Activated T-cell treated with anti-CD3 and anti-CD28 coated beads, Interleukin-2, amount 50 U/mL, for 4 hours (primary cell): ENCODE measurements around the gene ECPAS. TPM values are rescaled to one million over a fixed set of nuclear protein-coding genes. Genes with fewer than 3 reads are reported as not detected.
"Not testable (repeated sequence)": the region's sequence is repeated elsewhere in the genome, so short reads cannot be mapped to it uniquely, and the experiment has no call there.

ENCODE experiments used
- ATAC-seq, 2 donors: fragments of 200-7000 bp; cut with Tn5 transposase; one replicate each; pipeline ENCODE4 v1.10.0; 2021
- DNase-seq: peaks from one replicate; pipeline ENCODE4 v3.0.0-alpha.2; 2020
- H3K27me3 Mint-ChIP-seq: one replicate; pipeline ENCODE4 v1.8.0; 2021; ENCODE audit warnings: low read depth, mixed read lengths
- H3K36me3 Mint-ChIP-seq: one replicate; pipeline ENCODE4 v1.8.0; 2022; ENCODE audit warnings: mixed read lengths; ENCODE audit not compliant: insufficient read depth
- H3K4me1 Mint-ChIP-seq: one replicate; pipeline ENCODE4 v1.8.0; 2021; ENCODE audit warnings: low read depth, mixed read lengths
- H3K4me3 Mint-ChIP-seq: one replicate; pipeline ENCODE4 v1.8.0; 2021; ENCODE audit warnings: mild to moderate bottlenecking, moderate library complexity, mixed read lengths
- H3K9me3 Mint-ChIP-seq: one replicate; pipeline ENCODE4 v1.8.0; 2021; ENCODE audit warnings: mixed read lengths
- total RNA-seq, 3 donors: library from RNA; stranded (reverse); gene quantifications; one replicate each; pipeline ENCODE4 v1.2.1, GENCODE V29; 2021

ECPAS gene
- 10 to 100 TPM; 95.1 to 98.4 (median 97.9) TPM for total RNA-seq

- Mint-ChIP-seq H3K36me3 (peaks cover 9% of the 10 kb centered on the region), H3K27me3 (peaks cover under 1% of the 10 kb centered on the region), H3K4me3 (peak within 1 kb of the TSS; percentile 85), H3K4me1 (peaks cover 34% of the 10 kb centered on the region), H3K9me3 (no peaks in the 10 kb centered on the region)
- peak; percentile 61 for DNase-seq
- ATAC-seq = peak; percentile 68 to 73
Observed at GRCh38 chr9:111483858-111484571, at the start of gene ECPAS. TSS of gene ECPAS (minus strand) at chr9:111484383. CDS start at chr9:111472918, 11,465 bp downstream.

- H3K4me1 Mint-ChIP-seq = no peaks in the 10 kb centered on the region
- ATAC-seq = no peak
- no peak for DNase-seq
- no peak overlapping the region for H3K4me3 Mint-ChIP-seq
- H3K9me3 Mint-ChIP-seq = peaks cover 18% of the 10 kb centered on the region
- no peaks in the 10 kb centered on the region for H3K27me3 Mint-ChIP-seq
- H3K36me3 Mint-ChIP-seq = peaks cover 40% of the 10 kb centered on the region
Observed at GRCh38 chr9:111533099-111533790, 49.1 kb upstream of the ECPAS start.

- ATAC-seq (no peak), DNase-seq (no peak)
- Mint-ChIP-seq H3K4me3 (no peak overlapping the region), H3K36me3 (peaks cover 40% of the 10 kb centered on the region), H3K9me3 (peaks cover 15% of the 10 kb centered on the region), H3K4me1 (peaks cover 6% of the 10 kb centered on the region), H3K27me3 (no peaks in the 10 kb centered on the region)
Observed at GRCh38 chr9:111531716-111532115, 47.5 kb upstream of the ECPAS start.

- Mint-ChIP-seq H3K4me3 (no peak overlapping the region), H3K36me3 (peaks cover 38% of the 10 kb centered on the region), H3K9me3 (peaks cover 10% of the 10 kb centered on the region), H3K4me1 (peaks cover 20% of the 10 kb centered on the region), H3K27me3 (no peaks in the 10 kb centered on the region)
- DNase-seq (no peak), ATAC-seq (no peak)
Observed at GRCh38 chr9:111529787-111530186, 45.6 kb upstream of the ECPAS start.

GRCh38 chr9:111527347-111527746 is 43.2 kb upstream of the ECPAS start:
- Mint-ChIP-seq H3K9me3 (no peaks in the 10 kb centered on the region), H3K4me1 (peaks cover 28% of the 10 kb centered on the region)
- peak in 1 of 2 donors; percentile 13 for ATAC-seq

GRCh38 chr9:111525056-111525977 is 41.1 kb upstream of the ECPAS start, which contains the start of gene ZNF483:
TSS of gene ZNF483 (plus strand) at chr9:111525179. CDS start at chr9:111527396, 2,217 bp downstream.
- peak within 1 kb of the TSS; percentile 94 for H3K4me3 Mint-ChIP-seq
- DNase-seq (peak; percentile 69), ATAC-seq (peak; percentile 74 to 75)
- H3K4me1 Mint-ChIP-seq = peaks cover 28% of the 10 kb centered on the region
- no peaks in the 10 kb centered on the region for H3K9me3 Mint-ChIP-seq
- peaks cover 7% of the 10 kb centered on the region for H3K27me3 Mint-ChIP-seq
- peaks cover 15% of the 10 kb centered on the region for H3K36me3 Mint-ChIP-seq

More at GRCh38 chr9:111527347-111527746, 43.2 kb upstream of the ECPAS start:
- no peak for DNase-seq
- Mint-ChIP-seq H3K27me3 (peaks cover 3% of the 10 kb centered on the region), H3K4me3 (no peak overlapping the region), H3K36me3 (peaks cover 19% of the 10 kb centered on the region)

- DNase-seq = no peak
- Mint-ChIP-seq H3K9me3 (no peaks in the 10 kb centered on the region), H3K4me1 (peaks cover 28% of the 10 kb centered on the region), H3K36me3 (peaks cover 15% of the 10 kb centered on the region), H3K27me3 (peaks cover 7% of the 10 kb centered on the region), H3K4me3 (peak overlapping the region; percentile 94)
- no peak for ATAC-seq
Observed at GRCh38 chr9:111524731-111525055, 40.5 kb upstream of the ECPAS start.

- no peak for ATAC-seq
- no peaks in the 10 kb centered on the region for H3K4me1 Mint-ChIP-seq
- H3K27me3 Mint-ChIP-seq = peaks cover 4% of the 10 kb centered on the region
- H3K9me3 Mint-ChIP-seq = peaks cover 9% of the 10 kb centered on the region
- H3K36me3 Mint-ChIP-seq = no peaks in the 10 kb centered on the region
- H3K4me3 Mint-ChIP-seq = no peak overlapping the region
- DNase-seq = no peak
Observed at GRCh38 chr9:111516061-111516465, 31.9 kb upstream of the ECPAS start.

- DNase-seq (no peak), ATAC-seq (peak in 1 of 2 donors; percentile 32)
- no peak overlapping the region for H3K4me3 Mint-ChIP-seq
- no peaks in the 10 kb centered on the region for H3K4me1 Mint-ChIP-seq
- no peaks in the 10 kb centered on the region for H3K27me3 Mint-ChIP-seq
- H3K9me3 Mint-ChIP-seq = peaks cover 13% of the 10 kb centered on the region
- H3K36me3 Mint-ChIP-seq = no peaks in the 10 kb centered on the region
Observed at GRCh38 chr9:111514967-111515366, 30.8 kb upstream of the ECPAS start.

GRCh38 chr9:111511581-111511980 is 27.4 kb upstream of the ECPAS start:
- H3K4me3 Mint-ChIP-seq, DNase-seq, ATAC-seq, H3K27me3 Mint-ChIP-seq, H3K4me1 Mint-ChIP-seq, H3K36me3 Mint-ChIP-seq: not testable (repeated sequence)
- peaks cover 13% of the 10 kb centered on the region for H3K9me3 Mint-ChIP-seq

GRCh38 chr9:111502506-111502905 is 18.3 kb upstream of the ECPAS start:
- no peaks in the 10 kb centered on the region for H3K36me3 Mint-ChIP-seq
- no peak overlapping the region for H3K4me3 Mint-ChIP-seq
- no peak for ATAC-seq

GRCh38 chr9:111501648-111502047 is 17.5 kb upstream of the ECPAS start:
- ATAC-seq = no peak
- H3K9me3 Mint-ChIP-seq = no peaks in the 10 kb centered on the region
- H3K4me1 Mint-ChIP-seq = no peaks in the 10 kb centered on the region

More at GRCh38 chr9:111502506-111502905, 18.3 kb upstream of the ECPAS start:
- no peak for DNase-seq
- Mint-ChIP-seq H3K4me1 (no peaks in the 10 kb centered on the region), H3K9me3 (no peaks in the 10 kb centered on the region), H3K27me3 (peaks cover 13% of the 10 kb centered on the region)

GRCh38 chr9:111501005-111501562 is 16.9 kb upstream of the ECPAS start:
- Mint-ChIP-seq H3K9me3 (no peaks in the 10 kb centered on the region), H3K4me3 (no peak overlapping the region), H3K27me3 (peaks cover 14% of the 10 kb centered on the region), H3K36me3 (no peaks in the 10 kb centered on the region), H3K4me1 (no peaks in the 10 kb centered on the region)
- ATAC-seq (no peak), DNase-seq (no peak)

More at GRCh38 chr9:111501648-111502047, 17.5 kb upstream of the ECPAS start:
- H3K4me3 Mint-ChIP-seq = no peak overlapping the region
- peaks cover 14% of the 10 kb centered on the region for H3K27me3 Mint-ChIP-seq
- DNase-seq = no peak
- no peaks in the 10 kb centered on the region for H3K36me3 Mint-ChIP-seq

GRCh38 chr9:111497196-111497595 is 13.0 kb upstream of the ECPAS start:
- DNase-seq, H3K4me3 Mint-ChIP-seq, H3K36me3 Mint-ChIP-seq, H3K9me3 Mint-ChIP-seq, ATAC-seq, H3K4me1 Mint-ChIP-seq: not testable (repeated sequence)
- peaks cover 11% of the 10 kb centered on the region for H3K27me3 Mint-ChIP-seq
